D341Med (cell line): ENCODE results near the gene COPZ2.
"Not testable (repeated sequence)": the region's sequence is repeated elsewhere in the genome, so short reads cannot be mapped to it uniquely, and the experiment has no call there.

Source experiments
- DNase-seq: peaks from one replicate; pipeline ENCODE4 v3.0.0; 2012; ENCODE audit warnings: low spot score

Gene COPZ2

DNA sequence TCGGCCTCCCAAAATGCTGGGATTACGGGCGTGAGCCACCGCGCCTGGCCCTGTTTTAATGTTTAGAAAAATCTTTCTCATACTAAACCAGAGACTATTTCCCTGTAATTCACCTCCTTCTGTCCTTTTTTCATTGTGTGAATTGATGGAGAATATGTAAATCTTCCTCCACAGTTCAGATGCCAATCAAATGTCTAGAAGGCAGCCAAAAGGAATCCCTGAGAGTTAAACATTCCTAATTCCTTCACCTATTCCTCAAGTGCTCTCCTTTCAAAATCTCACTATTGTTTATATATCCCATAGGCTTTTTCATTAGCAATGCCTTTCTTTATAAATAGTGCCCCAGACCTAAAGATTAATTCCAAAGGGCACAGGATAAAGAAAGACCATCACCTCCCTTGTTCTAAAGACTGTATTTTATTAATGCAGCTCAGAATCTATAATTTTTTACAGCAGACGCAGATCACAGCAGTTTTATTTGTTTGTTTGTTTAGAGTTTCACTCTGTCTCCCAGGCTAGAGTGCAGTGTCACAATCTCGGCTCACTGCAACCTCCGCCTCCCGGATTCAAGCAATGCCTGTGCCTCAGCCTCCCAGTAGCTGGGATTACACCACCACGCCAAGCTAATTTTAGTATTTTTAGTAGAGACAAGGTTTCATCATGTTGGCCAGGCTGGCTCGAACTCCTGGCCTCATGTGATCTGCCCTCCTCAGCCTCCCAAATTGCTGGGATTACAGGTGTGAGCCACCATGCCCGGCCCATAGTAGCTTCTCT lies 30.5 kb downstream of the COPZ2 start:
- DNase-seq: no peak

DNA sequence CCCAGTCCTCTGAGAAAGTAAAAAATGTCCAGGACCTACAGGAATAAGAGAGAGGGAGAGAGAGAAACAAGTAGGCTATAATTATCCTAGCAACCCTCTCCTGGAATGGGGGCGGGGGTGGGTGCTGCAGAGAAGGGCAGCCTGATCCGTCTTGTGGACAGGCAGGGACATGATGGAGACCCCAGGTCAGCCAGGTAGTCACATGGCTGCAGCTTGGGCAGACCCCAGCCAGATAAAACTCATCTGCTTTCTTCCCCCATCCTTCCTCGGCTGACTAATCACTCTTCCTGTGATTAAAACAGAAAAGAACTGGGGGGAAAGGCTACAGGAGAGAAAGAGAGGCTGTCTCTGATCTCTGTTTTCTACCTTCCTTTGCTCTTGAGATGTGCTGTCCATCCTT lies 32.6 kb downstream of the COPZ2 start:
- DNase-seq: no peak

DNA sequence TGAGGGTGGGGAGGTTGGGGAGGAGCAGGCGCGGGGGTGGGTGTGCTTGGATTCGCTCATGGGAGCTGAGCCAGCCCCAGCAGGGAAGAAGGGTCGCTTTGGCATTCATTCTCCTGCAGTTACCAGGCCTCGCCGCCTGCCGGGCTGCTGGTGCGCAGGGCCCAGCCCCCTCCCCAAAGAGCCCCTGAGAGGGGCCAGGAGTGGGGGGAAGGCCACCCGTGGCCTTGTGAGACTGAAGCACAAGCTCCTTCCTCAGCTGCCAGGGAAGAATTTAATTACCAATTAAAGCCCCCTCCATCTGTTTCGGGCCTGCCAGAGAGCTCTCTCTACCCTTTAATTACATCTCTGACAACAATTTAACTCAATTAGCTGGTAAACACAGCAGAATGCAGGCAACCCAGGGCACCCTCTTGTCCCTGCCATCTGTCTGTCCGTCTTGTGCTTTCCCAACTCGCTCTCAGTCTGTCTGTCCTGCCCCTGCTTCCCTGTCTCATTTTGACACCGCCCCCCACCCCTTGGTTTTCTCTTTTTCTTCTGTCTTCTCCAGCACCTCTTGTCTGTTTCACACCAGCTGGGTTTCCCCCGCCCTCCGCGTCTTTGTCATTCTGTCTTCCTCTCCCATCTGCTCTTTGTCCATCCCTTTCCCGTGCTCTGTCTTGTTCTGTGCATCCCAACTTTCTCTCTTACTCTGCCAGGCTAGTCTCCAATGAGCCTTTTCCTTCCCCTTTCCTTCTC lies 34.0 kb downstream of the COPZ2 start:
- DNase-seq: peak; percentile 93

DNA sequence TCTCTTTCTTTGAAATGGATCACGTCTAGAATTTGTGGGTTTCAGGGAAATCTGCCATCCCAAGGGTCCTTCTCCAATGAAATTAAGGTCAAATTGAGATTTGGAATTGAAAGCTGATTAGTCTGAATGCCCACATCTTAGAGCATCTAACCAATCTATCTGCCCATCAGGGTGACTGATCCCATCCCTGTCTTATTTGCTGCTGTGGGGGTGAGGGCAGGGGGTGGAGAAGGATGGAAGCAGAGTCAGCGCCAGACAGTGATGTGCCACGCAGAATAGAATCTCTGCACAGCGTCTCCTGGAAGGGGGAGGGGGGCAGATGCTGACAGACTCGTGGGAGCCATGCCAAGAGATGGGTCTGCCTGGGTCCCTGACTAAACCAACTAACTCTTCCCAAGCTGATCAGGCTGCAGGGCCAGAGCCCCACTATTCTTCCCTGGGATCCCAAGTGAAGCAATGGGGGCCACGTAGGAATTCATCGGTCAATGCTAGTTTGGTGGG lies 34.6 kb downstream of the COPZ2 start:
- peak; percentile 81 for DNase-seq

DNA sequence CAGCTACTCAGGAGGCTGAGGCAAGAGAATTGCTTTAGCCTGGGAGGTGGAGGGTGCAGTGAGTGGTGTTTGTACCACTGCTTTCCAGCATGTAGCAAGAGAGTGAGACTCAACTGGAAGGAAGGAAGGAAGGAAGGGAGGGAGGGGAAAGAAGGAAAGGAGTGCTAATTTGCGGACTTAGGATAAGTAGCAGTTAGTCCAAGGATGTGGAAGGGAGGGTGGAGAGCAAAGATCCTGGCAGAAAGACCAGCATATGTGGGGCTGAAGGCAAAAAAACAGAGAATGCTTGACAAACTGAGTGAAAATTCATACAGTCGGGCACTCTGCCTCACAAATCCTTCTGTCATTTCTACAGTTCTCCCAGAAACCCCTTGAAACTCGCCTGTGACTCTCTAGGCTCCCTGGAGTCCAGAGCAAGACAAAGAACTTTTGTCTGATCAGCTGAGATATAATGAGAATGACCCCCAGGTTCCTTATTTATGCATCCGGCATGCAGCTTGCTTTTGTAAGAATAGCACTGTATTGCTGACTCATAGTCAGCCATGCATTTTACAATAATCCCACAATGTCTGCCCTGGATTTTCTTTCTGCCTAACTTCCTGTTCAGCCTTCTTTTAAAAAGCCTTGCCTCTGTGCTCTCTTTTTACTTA lies 35.2 kb downstream of the COPZ2 start:
- peak; percentile 41 for DNase-seq

DNA sequence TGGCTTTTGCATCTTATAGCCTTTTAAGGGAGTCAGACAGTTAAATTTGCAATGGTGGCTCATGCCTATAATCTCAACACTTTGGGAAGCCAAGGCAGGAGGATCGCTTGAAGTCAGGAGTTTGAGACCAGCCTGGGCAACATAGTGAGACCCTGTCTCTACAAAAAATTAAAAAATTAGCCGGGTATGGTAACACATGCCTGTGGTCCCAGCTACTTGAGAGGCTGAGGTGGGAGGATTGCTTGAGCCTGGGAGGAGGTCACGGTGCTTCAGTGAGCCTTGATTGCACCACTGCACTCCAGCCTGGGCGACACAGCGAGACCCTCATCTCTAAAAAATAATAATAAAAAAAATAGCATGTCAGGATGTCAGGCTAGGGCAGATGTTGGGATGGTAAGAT lies 35.9 kb downstream of the COPZ2 start:
- not testable (repeated sequence) for DNase-seq

DNA sequence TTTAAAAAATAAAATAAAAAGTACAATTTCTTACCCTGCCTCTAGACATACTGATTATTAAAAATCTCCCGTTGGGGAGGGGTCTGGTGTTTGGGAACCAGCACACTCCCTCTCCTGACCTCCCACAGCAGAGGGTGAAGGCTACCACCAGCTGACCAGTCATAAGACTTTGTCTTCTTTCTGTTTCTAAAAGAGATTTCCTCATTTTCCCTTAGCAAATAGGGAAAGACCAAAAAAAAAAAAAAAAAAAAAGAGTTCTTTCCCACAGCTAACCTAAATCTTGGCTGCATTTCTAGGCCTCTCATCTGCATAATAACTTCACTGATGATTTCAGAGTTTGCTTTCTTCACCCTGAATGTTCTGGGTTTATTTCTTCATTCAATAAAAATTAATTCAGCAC lies 36.4 kb downstream of the COPZ2 start:
- DNase-seq: no peak

DNA sequence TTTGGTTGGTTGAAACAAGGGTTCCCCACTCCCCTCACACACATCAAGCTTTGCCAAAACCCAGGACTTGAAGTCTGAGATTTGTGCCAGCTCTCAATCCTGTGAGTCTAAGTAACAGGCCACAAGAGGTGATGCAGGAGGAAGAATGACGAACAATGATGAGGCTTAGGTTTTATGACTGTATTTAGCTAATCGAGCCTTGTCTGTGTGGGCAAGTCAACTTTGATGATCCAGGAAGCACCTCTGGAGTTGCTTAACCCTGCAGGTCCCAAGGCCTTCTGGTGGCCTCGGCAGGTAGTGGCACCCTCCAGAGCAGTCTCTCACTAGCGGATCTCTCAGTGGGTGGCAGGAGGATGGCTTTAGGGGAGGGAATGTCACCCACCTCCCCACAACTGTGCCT lies 38.0 kb downstream of the COPZ2 start:
- peak; percentile 42 for DNase-seq

DNA sequence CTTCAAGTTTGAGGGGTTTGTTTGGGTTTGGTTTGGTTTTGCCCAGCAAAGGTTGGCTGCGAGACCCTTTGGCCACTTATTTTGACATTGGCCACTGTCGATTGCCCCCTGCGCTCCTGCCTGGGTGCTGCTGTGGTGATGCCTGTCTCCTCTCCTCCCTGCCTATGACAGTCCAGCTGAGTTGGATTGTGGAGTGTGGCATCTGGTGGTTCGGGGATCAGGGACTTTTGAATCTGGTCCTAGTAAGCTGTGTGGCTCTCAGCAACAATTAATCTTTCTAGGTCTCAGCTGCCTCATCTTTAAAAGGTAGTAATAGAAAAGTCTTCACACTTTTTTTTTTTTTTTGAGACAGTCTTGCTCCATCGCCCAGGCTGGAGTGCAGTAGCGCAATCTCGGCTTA lies 39.6 kb downstream of the COPZ2 start:
- peak; percentile 58 for DNase-seq

DNA sequence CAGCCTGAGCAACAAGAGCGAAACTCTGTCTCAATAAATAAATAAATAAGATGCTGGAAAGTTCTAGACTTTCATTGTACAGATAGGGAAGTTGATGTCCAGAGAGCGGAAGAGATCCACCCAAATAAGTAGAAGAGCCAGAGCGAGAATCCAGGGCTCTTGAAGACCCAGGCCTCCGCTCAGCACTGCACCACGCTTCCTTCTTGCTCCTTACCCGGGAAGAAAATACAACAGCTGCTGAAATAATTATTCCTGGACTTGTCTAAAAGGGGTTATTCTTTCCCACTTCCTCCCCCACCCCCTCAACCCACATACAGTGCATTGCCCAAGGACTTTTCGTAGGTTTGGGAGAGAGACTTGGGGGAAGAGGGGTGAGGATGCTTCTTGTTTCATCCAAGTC lies 40.0 kb downstream of the COPZ2 start:
- peak; percentile 22 for DNase-seq

DNA sequence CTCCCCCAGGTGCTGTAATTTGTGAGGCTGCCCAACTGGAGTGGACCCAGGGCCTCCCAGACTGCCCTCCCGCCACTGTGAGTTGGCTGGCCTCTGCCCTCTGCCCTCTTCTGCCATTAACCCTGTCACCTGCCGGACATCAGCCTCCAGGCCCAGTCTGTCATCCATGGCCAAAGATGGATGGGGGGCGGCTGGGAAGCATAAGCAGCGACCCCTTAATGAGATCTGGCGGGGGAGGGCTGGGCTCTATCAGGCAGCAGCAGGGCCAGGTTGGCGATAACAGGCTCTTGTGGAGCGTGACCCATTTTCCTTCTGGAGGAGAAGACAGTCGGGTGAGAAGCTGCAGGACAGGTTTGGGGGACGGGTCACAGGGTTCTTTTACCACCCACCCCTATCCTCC lies 41.4 kb downstream of the COPZ2 start:
- peak; percentile 33 for DNase-seq

DNA sequence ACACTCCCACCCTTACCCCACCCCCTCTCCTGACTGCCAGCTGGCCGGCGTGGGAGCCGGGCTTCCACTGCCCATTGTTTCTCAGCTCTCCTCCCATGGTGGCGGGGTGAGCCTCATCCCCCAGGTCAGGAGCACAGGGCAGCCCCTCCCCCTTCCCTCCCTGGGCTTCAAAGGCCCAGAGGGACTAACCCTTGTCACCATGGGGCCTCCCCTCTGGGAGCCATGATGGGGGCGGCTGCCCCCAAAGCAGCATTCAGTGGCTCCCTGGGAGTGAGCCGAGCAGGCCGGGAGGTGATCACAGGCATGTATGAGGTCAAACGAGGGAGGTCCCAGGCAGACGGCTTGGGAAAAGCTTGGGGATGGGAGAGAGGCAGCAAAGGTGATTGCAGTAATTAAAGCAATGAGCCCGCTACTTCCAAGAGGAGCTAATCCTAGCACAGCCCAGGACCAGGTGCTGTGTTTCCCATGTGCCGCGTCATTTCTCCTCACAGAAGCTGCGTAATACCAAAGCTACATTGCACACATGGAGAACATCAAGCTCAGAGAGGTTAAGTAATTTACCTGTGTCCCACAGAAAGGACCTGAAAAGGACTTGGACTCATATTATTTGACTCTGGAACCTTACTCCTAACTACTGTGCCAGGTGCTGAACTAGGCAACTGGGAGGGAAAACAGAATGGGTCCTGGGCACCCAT lies 42.2 kb downstream of the COPZ2 start:
- peak; percentile 76 for DNase-seq

DNA sequence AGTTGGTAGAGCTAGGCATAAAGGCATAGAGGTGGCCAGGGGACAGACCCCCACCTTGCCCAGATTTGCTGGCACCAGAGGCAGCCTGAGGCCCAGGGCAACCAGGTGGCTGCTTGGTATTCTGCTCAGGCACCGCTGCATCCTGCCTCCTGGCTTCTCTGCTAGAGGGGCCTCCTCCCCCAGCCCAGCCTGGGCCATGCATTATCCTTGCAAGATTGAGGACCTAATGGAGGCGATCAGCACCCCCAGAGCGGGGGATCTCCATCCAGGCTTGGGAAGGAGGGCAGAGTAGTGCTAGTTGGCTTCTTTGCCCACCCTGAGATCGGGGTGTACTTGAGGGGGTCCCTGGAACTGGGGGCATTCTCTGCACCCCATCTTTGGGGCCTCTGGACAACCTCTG lies 42.9 kb downstream of the COPZ2 start:
- DNase-seq: peak; percentile 43

DNA sequence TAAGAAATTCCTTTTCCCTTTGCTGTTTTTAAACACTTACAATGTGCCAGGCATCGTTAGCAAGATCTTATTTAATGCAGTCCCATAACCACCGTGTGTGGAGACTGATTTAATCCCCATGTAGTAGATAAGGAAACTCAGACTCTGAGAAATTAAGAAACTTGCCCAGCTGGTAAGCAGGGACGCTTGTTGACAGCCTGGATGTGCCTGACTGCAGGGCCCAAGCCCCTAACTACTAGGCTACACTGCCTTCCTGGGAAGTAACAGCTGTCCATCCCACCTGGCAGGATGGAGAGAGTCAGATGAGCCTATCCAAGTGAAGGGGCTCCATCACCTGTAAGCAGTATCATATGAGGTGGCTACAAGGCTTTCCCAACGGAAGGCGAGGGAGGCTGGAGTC lies 43.6 kb downstream of the COPZ2 start:
- DNase-seq: peak; percentile 21

DNA sequence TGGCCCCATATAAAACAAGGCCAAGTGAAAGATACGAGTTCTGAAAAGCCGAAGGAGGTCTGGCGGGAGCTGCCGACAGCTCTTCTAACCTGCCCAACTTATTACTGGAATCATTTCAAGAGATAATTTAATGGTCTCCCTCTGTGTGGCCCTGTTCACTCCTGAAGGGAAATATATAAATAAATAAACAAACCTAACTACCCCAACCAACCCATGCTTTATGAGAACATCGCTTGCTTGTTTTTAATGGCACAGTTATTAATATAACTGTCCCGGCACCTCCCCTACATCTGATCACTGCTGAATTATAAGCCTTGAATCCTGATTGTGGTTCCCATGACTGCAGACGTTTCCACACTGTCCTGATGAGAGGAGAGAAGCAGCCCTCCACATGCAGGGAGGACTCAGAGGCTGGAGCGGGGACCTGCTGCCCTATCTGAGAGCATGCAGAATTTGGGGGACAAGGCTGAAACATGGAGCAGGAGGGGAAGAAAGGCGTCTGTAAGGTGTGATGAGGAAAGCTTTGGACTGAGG lies 44.5 kb downstream of the COPZ2 start:
- DNase-seq: peak; percentile 26

DNA sequence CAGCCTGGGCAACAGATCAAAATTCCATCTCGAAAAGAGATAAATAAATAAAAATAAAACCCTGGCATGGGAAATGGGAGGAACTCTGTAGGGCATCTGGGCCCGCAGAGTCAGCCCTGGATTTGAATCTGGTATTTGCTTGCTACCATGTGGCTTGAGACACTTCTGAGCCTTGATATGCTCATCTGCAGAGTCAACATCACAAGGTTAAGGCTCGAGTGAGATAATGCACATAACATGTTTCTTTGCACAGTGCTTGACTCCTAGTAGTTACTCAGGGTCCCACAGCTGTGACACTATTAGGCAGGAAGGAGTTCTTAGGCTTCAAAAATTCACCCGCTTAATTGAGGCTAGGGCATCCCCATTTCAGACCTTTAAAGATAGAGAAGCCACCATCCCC lies 45.4 kb downstream of the COPZ2 start:
- no peak for DNase-seq

DNA sequence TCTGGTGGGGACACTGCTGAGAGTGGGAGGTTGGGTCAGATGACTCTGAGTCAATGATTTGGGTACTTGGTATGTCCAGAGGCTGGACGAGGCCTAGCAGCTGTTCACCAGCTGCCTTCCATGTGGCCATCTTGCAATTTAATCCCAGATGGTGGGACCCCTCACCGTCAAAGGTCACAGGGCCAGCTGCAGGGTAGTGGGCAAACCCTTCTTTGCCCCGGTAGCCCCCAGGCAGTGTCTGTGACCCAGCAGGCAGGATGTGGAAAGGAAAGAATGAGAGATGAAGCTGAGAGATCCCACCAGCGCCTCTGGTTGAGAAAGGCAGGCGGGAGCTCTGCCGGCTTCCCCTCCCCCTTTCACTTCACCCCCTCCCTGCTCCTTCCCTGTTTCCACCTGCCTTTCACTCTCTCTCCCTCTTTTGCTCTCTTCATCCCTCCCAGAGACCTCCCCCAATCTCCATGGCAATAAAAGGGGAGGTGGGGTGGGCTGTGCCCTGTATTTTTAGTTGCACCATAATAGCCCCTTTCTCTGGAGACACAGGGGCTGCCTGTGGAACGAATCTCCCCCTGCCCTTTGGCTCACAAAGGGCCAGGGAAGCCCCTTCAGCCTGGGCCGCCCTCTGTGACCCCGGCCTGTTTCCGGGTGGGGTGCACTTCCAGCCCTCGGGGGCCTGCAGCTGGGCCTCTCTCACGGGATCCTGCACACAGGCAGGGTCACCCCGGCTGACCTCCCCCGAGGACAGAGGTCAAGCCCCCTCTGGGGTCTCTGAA lies 46.5 kb downstream of the COPZ2 start:
- no peak for DNase-seq

DNA sequence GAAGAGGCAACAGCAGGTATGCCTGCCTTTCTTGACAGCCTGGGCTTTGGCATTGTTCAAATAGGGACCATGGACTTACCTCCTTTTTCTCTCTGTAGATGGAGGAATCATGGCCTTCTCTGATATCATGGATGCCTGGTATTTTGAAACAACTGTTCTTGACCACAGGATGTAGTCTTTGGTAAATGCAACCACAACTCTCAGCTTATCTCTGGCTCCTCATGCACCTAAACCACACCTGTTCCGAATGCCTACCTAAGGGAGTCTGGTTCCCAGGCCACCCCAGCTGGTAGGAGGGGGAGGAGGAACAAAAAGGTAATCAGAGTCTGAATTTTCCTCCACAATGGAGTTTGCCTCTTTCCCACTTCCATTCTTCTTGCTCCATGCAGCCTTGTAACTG lies 47.9 kb downstream of the COPZ2 start:
- no peak for DNase-seq

DNA sequence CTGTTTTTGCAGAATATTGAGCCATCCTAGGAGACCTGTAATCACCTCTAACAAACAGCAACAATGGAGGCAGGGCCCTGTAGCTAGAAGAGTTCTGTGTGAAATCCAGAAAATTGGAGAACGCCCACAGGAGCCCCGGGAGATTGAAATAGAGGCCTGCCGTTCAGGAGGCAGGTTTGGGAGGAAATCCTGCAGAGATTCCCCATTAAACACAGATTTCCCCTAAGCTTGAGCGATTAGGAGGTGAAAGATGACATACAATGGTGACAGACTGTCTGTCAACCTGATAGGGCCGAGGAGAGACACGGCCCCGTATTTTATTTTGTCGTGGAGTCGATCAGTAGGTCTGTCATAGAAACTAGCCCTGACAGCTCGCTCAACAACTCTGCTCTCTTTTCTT lies 48.4 kb downstream of the COPZ2 start:
- no peak for DNase-seq

DNA sequence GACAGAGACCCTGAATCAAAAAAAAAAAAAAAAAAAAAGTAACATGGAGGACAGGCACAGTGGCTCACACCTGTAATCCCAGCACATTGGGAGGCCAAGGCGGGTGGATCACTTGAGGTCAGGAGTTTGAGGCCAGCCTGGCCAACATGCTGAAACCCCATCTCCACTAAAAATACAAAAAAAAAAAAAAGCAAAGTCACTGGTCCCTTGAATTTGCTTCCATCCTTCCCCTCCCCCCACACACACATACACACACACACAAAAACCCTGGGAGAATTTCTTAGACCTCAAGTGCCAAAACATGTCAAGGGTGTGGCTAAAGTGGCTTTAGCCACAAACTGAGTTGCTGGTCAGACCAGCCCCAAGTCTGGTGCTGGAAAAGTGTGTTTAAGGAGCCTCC lies 49.2 kb downstream of the COPZ2 start:
- not testable (repeated sequence) for DNase-seq

DNA sequence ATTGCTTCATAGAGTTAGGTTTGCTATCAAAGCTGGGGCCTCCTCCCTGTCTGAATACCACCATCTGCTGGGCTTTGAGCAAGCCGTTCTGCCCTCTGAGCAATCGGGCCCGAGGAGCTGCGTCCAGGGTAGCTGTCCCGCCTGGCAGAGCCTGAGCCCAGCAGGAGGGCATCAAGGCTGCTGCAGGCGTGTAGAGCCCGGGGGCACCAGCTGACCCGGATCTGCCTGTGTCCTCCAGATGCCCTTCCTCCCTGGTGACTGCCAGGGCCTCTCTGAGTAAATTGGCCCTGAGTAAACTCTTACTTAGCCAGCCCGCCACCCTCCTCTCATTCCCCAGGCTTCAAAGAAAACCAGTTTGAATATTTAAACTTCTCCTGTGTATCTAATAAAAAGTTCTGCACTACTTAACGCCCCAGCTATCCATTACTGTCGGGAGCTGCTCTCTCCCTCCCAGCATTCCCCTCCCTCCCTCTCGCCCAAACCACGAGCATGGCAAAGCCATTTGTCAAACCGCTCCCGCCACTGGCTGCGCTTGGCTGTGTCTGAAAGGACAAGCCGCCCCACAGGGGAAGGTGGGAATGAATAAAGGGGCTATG lies 50.3 kb downstream of the COPZ2 start:
- DNase-seq: peak; percentile 68
